GM10266 (cell line): ENCODE results near the gene TMEM201.

Experiments
- DNase-seq: peaks from one replicate; pipeline ENCODE4 v3.0.0; 2012; ENCODE audit errors: extremely low spot score
- CTCF ChIP-seq: IDR thresholded peaks from 2 replicates; pipeline ENCODE4 v1.5.1; 2012; ENCODE audit warnings: mild to moderate bottlenecking, low read depth; ENCODE audit not compliant: control insufficient read depth, insufficient read depth; ENCODE audit errors: missing control alignments

The TMEM201 gene

GRCh38 chr1:9591669-9592509 is 3.2 kb downstream of the TMEM201 start:
- no peak for DNase-seq
- TF ChIP-seq CTCF = no peak

- no peak for DNase-seq
These were observed 3.9 kb downstream of the TMEM201 start for GRCh38 chr1:9592510-9593075.

GRCh38 chr1:9593147-9593491 is 4.4 kb downstream of the TMEM201 start:
- TF ChIP-seq CTCF = no peak
- DNase-seq = no peak

More at GRCh38 chr1:9592510-9593075, 3.9 kb downstream of the TMEM201 start:
- no peak for TF ChIP-seq CTCF

- no peak for TF ChIP-seq CTCF
- peak; percentile 91 for DNase-seq
These were observed 5.1 kb downstream of the TMEM201 start for GRCh38 chr1:9593492-9594465.

- no peak for TF ChIP-seq CTCF
- no peak for DNase-seq
These were observed 5.9 kb downstream of the TMEM201 start for GRCh38 chr1:9594471-9595155.

GRCh38 chr1:9595156-9595967 is 6.7 kb downstream of the TMEM201 start:
- no peak for TF ChIP-seq CTCF

More at GRCh38 chr1:9595156-9595967, 6.7 kb downstream of the TMEM201 start:
- DNase-seq = no peak
